WI38 (cell line): ENCODE data around the gene SLC26A5.

Experiments used
- H3K4me3 ChIP-seq: 2 replicates; pipeline ENCODE4 v1.5.1; 2011; ENCODE audit warnings: low read depth, mild to moderate bottlenecking, control low read depth, low read length
- TF ChIP-seq, protein P1 (sequence below): IDR thresholded peaks from 2 replicates; pipeline ENCODE4 v1.5.1; 2012; ENCODE audit warnings: low read depth, mild to moderate bottlenecking, control low read depth, low read length

The SLC26A5 gene

GRCh38 chr7:103462358-103462757 lies 16.4 kb upstream of the SLC26A5 start:
- TF ChIP-seq, protein P1, sequence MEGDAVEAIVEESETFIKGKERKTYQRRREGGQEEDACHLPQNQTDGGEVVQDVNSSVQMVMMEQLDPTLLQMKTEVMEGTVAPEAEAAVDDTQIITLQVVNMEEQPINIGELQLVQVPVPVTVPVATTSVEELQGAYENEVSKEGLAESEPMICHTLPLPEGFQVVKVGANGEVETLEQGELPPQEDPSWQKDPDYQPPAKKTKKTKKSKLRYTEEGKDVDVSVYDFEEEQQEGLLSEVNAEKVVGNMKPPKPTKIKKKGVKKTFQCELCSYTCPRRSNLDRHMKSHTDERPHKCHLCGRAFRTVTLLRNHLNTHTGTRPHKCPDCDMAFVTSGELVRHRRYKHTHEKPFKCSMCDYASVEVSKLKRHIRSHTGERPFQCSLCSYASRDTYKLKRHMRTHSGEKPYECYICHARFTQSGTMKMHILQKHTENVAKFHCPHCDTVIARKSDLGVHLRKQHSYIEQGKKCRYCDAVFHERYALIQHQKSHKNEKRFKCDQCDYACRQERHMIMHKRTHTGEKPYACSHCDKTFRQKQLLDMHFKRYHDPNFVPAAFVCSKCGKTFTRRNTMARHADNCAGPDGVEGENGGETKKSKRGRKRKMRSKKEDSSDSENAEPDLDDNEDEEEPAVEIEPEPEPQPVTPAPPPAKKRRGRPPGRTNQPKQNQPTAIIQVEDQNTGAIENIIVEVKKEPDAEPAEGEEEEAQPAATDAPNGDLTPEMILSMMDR = no peak
- no peak overlapping the region for H3K4me3 ChIP-seq

DNA sequence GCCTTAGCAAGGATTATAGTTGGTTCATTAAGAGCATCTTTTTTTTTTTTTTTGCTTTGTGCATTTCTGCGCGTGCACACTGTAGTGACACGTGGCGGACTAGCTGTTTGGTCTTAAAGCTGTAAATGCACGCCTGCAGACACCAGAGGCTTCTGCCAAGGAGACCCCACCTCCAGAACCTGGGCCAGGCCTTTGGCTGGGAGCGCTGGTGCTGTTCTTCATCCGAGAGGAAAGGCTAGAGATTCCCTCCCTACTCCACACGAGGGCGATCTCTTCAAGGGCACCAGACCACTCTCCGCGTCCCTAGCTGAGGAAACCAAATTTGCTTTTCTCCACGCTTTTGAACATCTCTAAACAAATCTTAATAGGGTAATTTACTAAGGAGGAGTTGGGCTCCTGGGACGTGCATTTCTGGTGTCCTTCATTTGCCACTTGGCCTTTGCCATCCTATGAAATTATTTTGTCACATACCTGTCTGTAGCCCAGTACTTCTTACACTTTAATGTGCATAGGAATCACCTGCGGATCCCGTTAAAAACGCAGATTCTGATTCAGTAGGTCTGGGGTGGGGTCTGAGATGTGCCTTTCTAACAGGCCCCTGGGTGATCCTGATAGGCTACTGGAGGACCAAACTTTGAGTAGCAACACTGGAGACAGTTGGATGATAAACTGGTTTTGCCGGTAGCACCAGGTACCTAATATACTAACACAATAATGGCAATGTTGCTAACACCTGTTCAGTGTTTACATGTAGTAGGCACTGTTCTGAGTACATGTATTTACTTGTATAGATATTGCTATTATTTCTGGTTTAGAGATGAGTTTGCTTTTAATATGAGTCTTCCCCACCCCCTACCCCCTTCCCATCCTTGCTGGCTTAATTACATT lies 1.3 kb upstream of the SLC26A5 start:
- no peak overlapping the region for H3K4me3 ChIP-seq
- TF ChIP-seq, protein P1 = peak; percentile 77

DNA sequence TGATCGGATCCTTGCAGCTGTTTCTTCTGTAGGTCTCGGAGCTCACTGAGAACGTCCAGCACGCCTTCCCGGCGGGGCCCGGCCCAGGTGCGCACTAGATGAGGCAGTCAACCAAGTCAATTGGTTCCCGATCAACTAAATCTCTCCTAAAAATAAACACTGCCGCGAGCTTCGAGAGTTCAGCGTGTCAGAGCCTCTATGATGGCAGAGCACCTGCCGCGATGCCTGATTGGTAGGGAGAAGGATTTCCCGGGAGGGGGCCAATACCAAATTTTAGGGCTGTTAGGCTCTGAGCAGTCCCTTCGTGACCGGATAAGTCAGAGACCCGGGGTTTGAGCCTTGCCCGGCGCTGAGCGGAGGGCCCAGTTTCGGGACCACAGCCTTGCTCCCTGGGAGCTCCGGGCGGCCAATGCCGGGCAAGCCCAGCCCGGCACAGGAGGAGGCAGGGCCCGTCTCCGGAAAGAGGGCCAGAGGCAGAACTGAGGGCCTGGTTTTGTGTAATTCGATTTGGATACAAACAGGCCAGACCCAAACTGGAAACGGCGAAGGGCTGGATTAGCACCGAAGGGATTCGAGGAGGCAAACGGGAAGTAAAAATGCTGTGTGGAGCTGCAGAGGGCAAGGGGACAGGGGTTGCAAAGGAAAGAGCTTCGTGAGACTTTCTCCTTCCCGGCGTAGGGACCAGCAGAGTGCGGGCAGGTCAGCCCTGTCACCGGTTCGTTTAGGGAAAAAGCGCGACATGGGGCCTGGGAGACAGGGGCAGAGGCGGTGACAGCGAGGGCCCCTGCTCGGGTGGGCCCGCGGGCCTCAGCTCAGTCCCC lies 569 bp downstream of the SLC26A5 start:
- TF ChIP-seq, protein P1 = no peak
- peak overlapping the region; percentile 13 for H3K4me3 ChIP-seq

- TF ChIP-seq, protein P1 = no peak
- no peak overlapping the region for H3K4me3 ChIP-seq
Measured at GRCh38 chr7:103439661-103440060, 6.3 kb downstream of the SLC26A5 start.

- H3K4me3 ChIP-seq = no peak overlapping the region
- TF ChIP-seq, protein P1 = no peak
Measured at GRCh38 chr7:103437623-103438022, 8.4 kb downstream of the SLC26A5 start.

- TF ChIP-seq, protein P1 = no peak
Measured at GRCh38 chr7:103432712-103433111, 13.3 kb downstream of the SLC26A5 start.

GRCh38 chr7:103425177-103425576 lies 20.8 kb downstream of the SLC26A5 start:
- TF ChIP-seq, protein P1 = no peak
- no peak overlapping the region for H3K4me3 ChIP-seq

More at GRCh38 chr7:103432712-103433111, 13.3 kb downstream of the SLC26A5 start:
- no peak overlapping the region for H3K4me3 ChIP-seq
